SK-N-DZ (cell line): ENCODE results near the gene SSBP3.

Experiments
- DNase-seq: peaks from one replicate; pipeline ENCODE4 v3.0.0-alpha.2; 2015; ENCODE audit warnings: low spot score

Gene SSBP3

DNA sequence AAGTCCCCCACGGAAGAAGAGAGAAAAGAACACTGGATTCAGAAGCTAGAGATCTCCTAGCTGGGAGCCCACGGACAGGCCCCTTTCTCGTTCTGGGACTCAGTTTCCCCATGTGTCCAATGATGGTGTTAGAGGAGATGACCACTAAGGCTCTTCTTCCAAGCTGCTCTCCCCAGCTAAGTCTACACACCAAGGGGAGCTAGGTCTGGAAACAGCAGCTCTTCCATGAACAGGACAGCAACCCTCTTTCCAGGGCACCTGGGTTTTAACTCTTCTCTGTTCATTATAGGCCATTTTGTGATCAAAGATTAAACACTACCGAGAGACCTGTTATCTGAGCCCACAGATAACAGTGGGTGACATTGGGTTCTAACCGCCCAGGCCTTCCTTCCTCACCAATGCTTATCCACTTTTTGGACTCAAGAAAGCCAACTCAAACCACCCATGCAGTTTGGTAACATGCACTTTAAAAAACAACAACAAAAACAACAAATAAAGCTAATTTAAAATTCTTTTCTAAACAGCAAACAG lies 120.3 kb downstream of the SSBP3 start:
- DNase-seq = no peak

DNA sequence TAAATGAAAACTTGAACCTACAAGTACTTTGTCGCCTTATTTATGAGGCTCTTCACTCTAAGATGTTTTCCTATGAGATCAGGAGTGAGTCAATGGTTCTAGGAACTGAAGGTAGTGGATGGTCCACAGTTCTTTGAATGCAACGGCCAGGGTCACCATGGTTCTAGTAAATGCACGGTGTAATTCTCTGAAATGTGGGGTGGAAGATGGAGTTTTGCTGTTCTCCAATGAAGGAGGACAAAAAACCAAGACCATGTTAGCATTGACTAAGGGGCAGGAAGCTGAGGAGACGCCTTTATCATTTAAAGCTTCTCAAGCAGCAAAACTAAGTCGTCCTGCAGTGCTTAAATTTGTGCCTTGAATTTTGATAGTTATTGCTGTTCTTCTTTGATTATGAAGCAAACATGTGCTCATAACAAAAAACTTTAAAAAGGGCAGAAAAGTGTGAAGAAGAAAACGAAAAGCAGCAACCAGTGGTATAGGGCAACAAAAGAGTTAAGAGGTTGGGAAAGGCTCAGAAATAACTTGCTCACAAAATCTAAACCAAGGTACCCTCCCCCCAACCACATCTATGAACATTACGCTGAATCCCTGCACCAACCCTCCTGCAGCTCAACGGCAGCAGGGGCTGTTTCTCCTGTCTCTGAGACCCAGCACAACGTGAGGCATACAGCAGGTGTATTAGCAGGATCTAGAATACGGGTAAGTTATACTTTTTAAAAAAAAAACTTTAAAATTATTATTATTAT lies 121.2 kb downstream of the SSBP3 start:
- no peak for DNase-seq

DNA sequence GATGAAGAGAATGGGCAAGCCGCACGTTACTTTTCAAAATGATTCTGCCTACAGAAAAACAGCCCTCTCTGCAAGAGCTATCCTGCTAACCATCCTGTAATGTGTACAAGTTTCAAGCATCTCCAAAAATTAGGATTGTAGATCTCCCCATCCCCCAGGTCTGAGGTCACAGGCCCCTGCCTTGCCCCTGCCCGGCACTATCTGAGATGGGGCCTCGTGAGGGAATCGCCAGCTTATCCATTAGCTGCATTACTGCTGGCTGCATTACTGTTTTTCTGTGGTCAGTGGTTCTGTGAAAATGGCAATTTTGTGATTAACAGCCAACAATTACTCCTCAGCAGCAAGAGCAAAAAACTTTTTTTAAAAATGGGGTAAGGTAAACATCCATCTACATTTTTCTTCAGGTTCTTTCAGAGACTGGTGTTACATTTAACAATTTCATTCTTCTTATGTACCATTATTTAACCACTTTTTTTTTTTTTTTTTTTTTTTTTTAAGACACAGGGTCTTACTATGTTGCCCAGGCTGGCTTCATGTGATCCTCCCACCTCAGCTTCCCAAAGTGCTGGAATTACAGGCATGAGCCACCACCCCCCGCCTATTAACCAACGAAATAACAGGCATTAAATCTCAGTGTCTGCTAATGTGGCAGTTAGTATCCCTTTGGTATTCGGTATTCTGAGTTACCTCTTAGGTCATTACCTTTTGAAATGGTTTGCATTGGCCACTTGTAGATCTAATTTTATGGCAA lies 122.4 kb downstream of the SSBP3 start:
- no peak for DNase-seq

DNA sequence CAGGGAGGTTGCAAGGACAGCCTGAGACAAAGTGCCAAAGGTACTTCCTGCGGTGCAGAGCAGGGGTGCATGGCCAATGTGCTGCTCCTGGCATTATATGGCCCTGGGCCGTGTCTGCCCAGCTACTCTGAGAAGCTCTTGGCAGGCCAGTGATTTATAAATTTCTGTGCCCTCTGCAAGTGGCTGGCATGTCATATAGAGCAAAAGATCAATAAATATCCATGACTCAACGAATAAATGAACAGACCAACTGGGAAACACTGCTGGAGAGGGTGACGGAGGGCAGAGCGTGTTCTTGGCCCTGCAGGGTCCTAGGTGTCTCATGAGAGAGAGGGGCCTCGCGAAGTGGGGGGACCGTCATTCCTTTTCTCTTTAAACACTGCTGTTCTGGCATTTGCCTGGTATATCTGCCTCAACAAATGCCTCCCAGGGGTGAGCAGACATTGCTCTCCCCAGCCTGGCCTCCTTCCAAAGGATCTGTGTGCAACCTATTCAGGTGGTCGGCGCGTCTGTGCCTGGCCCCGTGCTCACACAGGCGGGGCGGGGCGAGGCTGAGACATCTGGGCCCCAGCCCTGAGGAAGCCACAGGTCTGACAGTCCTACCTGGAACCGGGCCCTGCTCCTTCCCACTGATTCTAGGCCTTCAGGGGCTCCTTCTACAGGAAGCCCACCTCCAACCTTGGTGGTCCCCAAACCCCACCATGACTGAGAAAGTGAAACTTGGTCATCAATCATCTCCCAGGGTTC lies 123.9 kb downstream of the SSBP3 start:
- no peak for DNase-seq

DNA sequence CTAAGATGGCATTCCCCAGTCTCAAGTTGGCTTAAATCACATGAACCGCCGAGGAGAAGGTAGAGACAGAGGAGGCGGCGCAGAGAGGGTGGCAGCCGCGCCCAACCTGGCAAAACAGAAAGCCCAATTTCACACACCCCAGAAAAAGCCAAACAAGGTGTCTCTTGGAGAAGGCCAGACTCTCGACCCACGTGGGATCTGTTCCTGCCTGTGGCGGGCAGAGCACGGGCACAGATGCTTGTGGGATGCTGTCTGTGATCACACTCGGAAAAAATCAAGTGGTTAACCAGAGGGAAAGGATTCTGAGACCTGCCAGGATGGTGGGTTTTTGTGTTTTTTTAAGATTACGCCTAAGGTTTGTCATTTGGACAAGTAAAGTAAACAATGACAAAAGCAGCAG lies 125.5 kb downstream of the SSBP3 start:
- no peak for DNase-seq

DNA sequence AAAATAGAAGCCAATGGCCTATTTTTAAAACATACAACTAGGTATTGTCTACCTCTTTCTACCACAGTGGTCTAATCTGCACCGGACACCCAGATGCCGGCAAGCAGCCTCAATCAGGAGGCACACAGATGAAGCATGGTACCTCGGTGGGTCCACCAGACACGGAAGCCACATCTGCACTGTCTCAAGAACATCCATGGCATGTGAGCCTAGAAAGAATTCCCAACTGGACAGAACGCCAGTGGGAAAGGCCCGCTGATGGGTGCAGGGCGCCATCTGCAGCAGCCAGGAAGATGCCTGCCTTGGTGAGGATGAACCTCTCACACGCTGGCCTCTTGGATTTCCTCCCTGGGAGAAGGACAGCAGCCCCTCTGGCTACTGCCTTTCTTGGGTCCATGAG lies 126.7 kb downstream of the SSBP3 start:
- no peak for DNase-seq

DNA sequence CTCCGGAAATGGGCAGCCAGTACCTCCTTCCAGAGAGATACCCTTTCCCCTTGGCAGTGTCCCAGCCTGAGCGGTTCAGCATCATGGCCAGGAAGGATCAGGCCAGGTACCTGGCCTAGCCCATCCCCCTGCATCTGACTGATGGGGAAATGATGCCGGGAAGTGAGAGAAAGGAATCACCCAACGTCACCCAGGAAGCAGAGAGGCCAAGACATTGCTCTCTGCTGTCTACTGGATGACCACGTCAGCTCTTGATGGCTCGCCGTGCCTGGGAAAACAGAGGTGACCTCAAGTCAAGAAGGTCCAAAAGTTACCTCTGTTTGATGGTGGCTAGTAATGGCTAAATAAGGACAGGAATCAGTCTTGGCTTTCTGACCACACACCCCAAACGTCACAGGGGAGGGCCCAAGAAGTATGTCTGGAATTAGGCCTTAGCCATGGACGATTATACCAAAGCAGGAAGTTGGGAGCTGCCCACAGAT lies 127.2 kb downstream of the SSBP3 start:
- no peak for DNase-seq

DNA sequence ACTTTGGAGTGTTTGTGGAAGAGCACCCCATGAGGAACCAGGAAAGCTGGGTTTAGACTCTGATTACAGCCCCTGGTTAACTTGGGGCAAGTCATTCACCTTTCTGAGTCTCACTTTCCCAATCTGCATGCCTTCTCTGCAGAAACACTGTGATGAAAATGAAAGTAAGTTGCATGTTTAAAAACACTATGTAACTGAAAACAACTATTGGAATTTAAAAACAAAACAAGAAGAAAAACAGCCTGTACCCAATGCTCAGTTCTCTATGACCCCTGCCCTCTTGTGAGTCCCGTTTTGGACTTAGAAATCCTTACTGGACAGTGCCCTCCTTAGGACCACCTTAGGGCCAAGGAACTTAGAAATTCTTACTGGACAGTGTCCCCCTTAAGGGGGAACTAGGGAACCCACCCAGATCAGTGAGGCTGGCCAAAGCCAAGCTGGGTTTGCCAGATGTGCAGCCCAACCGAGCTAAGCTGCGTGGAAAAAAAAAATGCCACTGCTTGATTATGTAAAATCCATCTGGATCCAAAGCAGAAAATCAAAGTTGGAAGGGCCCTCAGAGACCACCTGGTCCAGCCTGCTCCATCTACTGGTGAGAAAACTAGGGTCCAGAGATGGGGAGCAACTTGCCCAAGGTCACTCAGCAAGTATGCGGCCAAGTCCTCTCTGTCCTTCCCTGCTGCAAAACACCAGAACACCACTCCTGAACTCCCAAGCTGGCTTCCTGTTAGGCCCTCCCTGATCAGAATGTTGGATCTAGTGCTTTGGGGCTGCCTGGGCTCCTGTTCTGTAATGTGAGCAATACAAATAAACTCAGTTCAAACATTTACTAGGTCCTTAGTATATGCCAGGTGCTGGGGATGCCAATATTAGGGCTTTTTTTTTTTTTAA lies 128.5 kb downstream of the SSBP3 start:
- DNase-seq = no peak

DNA sequence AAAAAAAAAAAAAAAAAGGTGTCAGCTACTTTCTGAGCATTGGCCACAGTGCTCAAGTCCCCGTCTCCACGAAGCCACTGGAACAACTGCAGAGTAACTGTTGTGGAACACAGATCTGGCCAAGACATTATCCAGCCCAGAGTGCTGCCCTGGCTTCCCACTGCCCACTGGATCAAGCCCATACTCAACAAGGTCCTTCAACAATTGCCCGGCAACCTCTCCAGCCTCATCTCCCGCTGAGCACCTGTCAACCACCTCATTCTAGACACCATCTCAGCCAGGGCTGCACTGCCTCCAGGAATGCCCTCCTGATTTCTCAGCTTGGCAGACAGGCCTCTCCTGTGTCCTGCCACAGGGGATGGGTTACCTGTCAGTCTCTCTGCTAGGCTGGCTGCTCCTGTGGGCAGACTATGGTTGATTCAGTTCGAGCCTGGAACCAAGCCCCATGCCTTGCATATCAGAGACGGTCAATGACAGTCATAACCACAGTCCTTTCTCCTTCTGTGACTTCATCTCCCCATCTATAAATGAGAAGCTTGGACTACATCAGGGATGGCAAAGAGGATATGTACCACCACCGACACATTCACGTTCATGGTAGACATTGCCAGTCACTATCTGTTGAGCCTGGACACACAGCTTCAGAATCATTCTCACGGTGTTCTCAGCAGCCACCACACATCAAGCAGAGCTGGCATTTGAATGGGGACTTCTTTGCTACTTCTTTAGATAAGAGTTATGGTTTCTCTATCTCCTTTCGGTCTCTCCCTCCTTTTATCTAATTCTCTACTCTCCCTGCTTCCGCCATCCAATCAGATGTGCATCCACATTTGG lies 129.4 kb downstream of the SSBP3 start:
- DNase-seq = no peak

DNA sequence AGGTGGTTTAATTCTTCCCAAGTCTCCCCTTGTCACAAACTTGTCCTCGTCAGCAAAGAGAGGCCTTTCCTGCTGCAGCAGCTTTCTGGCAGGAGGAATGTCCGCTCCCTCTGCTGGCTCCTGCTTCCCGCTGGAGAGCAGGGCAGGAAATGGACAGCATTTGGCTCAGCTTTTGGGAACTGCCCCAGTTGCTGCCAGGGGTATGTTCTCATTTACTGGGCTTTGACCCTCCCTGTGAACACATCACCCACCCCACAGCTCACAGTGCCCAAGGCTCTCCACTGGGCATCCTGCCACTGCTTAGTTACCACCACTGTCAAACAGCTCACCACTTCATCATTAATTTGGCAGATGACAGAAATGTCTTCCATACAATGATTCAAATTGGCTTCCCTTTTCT lies 130.8 kb downstream of the SSBP3 start:
- DNase-seq = no peak

DNA sequence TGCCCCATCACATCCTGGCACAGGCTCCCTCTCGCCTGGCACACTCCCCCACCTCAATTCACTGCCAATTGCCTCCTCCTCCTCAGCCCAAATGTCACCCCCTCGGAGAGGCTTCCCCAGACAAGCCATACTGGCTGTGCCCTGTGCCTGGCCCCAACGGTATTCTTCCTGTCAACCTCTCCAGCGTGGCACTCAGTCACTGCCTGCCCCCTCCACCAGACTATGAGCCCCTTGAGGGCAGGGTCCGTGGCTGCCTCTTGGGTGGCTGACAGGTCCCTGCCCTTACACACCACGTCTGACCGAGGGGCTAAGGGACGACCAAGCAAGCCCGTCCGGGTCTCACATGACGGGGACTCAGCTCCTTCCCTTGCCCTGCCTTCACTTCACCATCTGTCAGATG lies 131.3 kb downstream of the SSBP3 start:
- DNase-seq = no peak

DNA sequence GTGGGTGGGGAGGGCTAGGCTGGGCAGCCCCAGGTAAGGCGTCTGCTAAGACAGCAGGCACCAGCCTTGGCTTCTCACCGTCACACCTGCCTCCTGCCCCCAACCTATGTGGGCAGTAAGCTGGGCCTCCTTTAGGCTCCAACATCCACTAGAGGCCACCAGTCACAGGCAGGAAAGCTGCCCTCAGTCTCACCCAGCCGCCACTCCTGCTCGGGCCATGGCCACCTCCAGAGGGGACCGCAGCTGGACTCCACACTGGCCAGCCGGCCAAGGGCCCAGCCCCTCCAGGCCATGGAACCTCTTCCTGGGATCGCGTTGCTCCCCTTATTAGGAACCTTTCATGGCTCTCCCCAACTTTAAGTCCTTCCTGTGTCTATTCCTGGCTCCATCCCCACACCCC lies 131.7 kb downstream of the SSBP3 start:
- no peak for DNase-seq

DNA sequence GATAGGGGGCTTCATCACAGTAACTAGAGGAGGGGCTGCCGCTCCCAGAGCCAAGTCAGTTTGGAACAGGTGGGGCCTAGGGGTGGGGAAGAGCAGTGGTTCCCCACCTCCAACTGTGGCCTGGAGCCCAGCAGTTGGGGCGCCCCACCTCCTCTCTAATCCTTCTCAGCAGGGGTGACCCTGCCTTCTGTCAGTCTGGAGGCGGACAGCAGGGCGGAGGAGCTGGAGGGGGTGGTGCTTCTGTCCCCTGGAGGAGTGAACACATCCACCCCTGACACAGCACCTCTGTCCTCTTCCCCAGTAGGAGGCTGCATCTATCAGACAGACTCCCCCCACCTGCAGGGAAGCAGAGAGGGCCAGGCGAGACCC lies 132.4 kb downstream of the SSBP3 start:
- no peak for DNase-seq

DNA sequence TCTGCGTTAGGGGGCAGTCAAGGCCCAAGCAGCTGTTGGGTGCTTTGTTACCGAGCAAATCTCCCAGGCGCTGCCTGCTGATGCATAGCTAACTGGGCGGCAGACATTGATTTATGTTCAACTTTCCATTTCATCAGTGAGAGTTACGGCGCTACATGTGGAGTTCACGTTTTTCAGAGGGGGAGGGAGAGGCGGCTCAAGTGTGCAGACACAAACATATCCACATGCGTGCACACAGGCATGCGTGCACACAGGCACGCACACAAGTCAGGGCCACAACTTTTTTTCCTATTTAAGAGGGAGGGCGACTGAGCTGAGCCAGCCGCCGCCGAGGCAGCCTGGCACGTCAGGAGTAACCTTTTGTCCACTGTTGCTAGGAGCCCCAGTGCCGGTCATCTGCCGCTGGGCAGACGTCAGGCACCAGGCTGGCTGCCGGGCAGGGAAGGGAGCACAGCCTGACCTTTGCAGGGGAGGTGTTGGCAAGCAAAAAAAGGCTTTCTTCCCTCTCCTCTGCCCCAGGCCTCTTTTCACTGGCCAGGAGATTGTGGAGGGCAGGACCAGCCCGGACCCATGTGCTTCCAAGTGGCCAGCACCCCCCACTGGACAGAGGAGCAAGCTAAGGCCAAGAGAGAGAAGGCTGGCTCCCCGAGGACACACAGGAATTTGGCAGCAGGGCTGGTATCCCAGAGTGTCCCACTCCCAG lies 133.0 kb downstream of the SSBP3 start:
- peak; percentile 78 for DNase-seq

DNA sequence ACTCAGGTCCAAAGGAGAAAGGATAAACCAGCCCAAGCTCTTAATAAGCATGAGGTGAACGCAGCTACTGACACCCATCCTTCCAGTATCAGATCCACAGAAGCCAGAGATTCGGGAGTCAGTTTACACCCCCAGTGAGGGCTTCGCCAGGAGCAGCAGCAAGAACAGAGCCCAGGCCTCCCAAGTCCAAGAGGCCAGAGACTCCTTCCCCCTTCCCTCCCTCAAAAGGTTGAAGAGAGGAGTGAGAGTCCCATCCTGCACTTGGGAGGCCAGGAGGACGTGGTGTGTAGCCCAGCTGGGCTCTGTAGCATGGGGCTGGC lies 133.5 kb downstream of the SSBP3 start:
- no peak for DNase-seq

DNA sequence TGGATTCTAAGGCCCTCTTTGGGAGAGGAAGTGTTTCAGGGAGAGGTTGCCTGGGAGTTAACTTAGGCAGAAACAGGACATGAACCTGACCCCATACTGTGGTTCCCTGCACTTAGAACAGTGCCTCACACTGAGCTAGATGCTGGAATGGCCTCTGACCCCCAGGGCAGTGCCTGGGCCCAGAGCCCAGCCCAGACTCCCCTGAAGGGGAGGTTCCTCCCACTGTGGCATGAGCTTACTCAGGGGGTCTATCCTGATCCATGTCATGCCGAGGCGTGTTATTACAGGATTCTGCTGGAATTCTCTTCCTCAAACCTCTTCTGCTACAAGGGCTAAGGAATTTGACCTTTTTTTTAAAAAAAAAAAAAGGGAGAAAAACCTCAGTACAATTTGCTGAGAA lies 134.1 kb downstream of the SSBP3 start:
- no peak for DNase-seq

DNA sequence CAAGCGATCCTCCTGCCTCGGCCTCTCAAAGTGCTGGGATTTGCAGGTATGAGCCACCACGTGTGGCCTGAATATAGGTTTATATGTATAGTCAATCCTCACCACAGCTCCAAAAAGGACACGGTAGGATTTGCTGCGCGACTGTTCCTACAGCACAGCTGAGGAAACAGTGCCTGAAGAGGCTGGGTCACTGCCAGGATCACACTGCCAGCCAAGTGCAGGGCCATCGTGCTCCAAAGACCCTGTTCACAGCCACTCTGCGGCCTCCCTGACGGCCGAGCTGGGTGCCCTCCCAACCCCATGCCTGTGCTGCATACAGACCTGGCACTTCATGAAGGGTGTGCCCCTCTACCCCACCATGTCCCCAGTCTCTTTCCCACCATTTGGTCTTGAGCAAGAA lies 134.9 kb downstream of the SSBP3 start:
- no peak for DNase-seq

DNA sequence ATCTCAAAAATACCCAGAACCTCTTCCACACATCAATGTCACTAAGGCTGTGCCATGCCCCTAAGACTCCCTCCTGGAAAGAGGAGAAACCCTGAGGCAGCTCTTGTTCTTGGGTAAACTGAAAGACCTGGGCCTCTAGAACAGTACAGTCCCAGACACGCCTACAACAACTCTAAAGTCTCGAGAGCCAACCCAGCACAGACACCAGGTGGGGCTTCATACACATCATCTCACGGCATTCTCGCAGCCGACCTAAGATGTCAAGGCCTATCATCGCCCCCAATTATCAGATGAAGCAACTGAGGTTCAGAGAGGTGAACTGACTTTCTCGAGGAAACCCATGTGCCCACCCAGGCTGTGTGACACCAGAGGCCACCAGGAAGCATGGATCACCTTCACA lies 135.7 kb downstream of the SSBP3 start:
- no peak for DNase-seq

DNA sequence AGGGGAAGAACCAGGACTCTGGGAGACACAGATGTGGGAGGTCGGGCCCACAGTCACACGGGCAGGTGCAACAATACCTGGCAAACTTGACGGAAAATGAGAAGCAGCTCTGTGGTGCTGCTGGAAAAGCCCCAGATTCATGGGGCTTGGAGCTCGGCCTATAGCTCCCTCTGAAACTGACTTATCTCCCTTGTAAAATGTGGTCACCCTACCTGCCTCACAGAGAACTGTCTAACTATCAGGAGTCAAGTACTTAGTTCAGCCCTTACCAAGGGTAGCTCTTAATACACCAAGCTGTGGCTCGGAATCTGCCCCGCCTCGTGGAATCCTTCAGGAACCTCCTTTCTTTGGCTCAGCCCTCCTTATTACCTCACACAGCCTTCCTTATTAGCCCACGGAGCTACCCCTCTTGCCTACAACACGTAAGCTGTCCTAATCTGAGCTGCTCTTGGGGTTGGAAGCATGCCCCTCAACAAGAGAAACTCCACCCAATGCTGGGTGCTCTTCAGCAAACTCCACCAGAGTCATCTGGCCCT lies 137.4 kb downstream of the SSBP3 start:
- DNase-seq = no peak
